IMR-90 (cell line): Measurements from ENCODE around the gene RNF130. TPM values are rescaled to one million over a fixed set of nuclear protein-coding genes. Genes with fewer than 3 reads are reported as not detected.

Experiments
- ATAC-seq: fragments of 200-7000 bp; cut with Tn5 transposase; 2 replicates; pipeline ENCODE4 v1.9.1; 2020; ENCODE audit warnings: low read depth, mild to moderate bottlenecking, moderate library complexity
- BruUV-seq: library from RNA; stranded (reverse); fragments of 400-500 nt; replicated peaks from 2 replicates; lab custom pipeline; 2021; lab: Mats Ljungman, UMichigan
- CTCF ChIA-PET: fragments of 300-600 bp; formaldehyde crosslinking; extraction: SDS; loops from one replicate; lab custom pipeline; 2021; ENCODE audit warnings: antibody characterized with exemption; lab: Yijun Ruan, JAX
- POLR2A ChIA-PET: fragments of 300-600 bp; sonication (Branson Sonifier 250); formaldehyde crosslinking; loops from one replicate; lab custom pipeline; 2022; ENCODE audit warnings: antibody characterized with exemption; ENCODE audit not compliant: unreplicated experiment; lab: Charles Lee
- DNase-seq: peaks from one replicate; pipeline ENCODE4 v3.0.0; 2013
- H2AFZ ChIP-seq: replicated peaks from 2 replicates; pipeline ENCODE3; 2013; ENCODE audit warnings: low read length, mild to moderate bottlenecking; ENCODE audit not compliant: poor library complexity
- H2AK5ac ChIP-seq: 2 replicates; pipeline ENCODE4 v1.6.1; 2013; ENCODE audit warnings: low read depth, low read length, inconsistent platforms
- H2AK9ac ChIP-seq: replicated peaks from 2 replicates; pipeline ENCODE3; 2013; ENCODE audit warnings: mild to moderate bottlenecking, low read depth, low read length, moderate library complexity; ENCODE audit not compliant: poor library complexity
- H2BK120ac ChIP-seq: 2 replicates; pipeline ENCODE4 v1.6.1; 2013; ENCODE audit warnings: low read depth, low read length, inconsistent platforms
- H2BK15ac ChIP-seq: 3 replicates; pipeline ENCODE4 v1.6.1; 2013; ENCODE audit warnings: low read depth, low read length, inconsistent platforms
- H2BK20ac ChIP-seq: 2 replicates; pipeline ENCODE4 v1.6.1; 2013; ENCODE audit warnings: low read depth, mild to moderate bottlenecking, inconsistent platforms, low read length, moderate library complexity
- H2BK5ac ChIP-seq: 2 replicates; pipeline ENCODE4 v1.6.1; 2013; ENCODE audit warnings: mild to moderate bottlenecking, low read depth, low read length, inconsistent platforms; ENCODE audit not compliant: poor library complexity, severe bottlenecking
- H3K14ac ChIP-seq: replicated peaks from 2 replicates; pipeline ENCODE4 v1.6.1; 2013; ENCODE audit warnings: low read depth, low read length, inconsistent platforms
- H3K18ac ChIP-seq: 2 replicates; pipeline ENCODE4 v1.6.1; 2013; ENCODE audit warnings: low read depth, low read length, control low read depth
- H3K23ac ChIP-seq: 2 replicates; pipeline ENCODE4 v1.6.1; 2013; ENCODE audit warnings: low read depth, low read length, inconsistent platforms
- H3K27ac ChIP-seq: 2 replicates; pipeline ENCODE4 v1.5.1; 2013; ENCODE audit warnings: mild to moderate bottlenecking, control low read depth, low read length; ENCODE audit not compliant: insufficient read depth
- H3K27me3 ChIP-seq: 2 replicates; pipeline ENCODE4 v1.6.1; 2013; ENCODE audit warnings: low read length; ENCODE audit not compliant: control insufficient read depth, insufficient read depth
- H3K36me3 ChIP-seq: 2 replicates; pipeline ENCODE4 v1.6.1; 2013; ENCODE audit warnings: low read length, mixed read lengths; ENCODE audit not compliant: control insufficient read depth, insufficient read depth
- H3K4ac ChIP-seq: 2 replicates; pipeline ENCODE4 v1.6.1; 2013; ENCODE audit warnings: low read depth, low read length, inconsistent platforms
- H3K4me1 ChIP-seq: 2 replicates; pipeline ENCODE4 v1.6.1; 2013; ENCODE audit warnings: low read length, mixed read lengths; ENCODE audit not compliant: control insufficient read depth, insufficient read depth
- H3K4me2 ChIP-seq: 2 replicates; pipeline ENCODE4 v1.6.1; 2013; ENCODE audit warnings: low read depth, mild to moderate bottlenecking, control low read depth, low read length, moderate library complexity
- H3K4me3 ChIP-seq: 2 replicates; pipeline ENCODE4 v1.5.1; 2013; ENCODE audit warnings: low read depth, mild to moderate bottlenecking, control low read depth, low read length, moderate library complexity; ENCODE audit not compliant: insufficient read depth
- H3K56ac ChIP-seq: 2 replicates; pipeline ENCODE4 v1.6.1; 2013; ENCODE audit warnings: low read length, inconsistent platforms; ENCODE audit not compliant: insufficient read depth; ENCODE audit errors: extremely low read depth
- H3K79me1 ChIP-seq, 2 experiments: 2 replicates each; pipeline ENCODE4 v1.6.1; 2013; ENCODE audit warnings: low read length in 2 of 2, inconsistent platforms in 1 of 2, low read depth in 1 of 2
- H3K9ac ChIP-seq: 2 replicates; pipeline ENCODE4 v1.6.1; 2013; ENCODE audit warnings: low read depth, low read length, control low read depth
- H3K9me1 ChIP-seq: 2 replicates; pipeline ENCODE4 v1.6.1; 2013; ENCODE audit warnings: low read length, inconsistent platforms; ENCODE audit not compliant: insufficient read depth
- H3K9me3 ChIP-seq: 2 replicates; pipeline ENCODE4 v1.6.1; 2013; ENCODE audit warnings: low read length; ENCODE audit not compliant: control insufficient read depth, insufficient read depth
- H4K20me1 ChIP-seq: 2 replicates; pipeline ENCODE4 v1.6.1; 2013; ENCODE audit warnings: low read length, inconsistent platforms; ENCODE audit not compliant: insufficient read depth
- H4K5ac ChIP-seq: 2 replicates; pipeline ENCODE4 v1.6.1; 2013; ENCODE audit warnings: mild to moderate bottlenecking, low read depth, low read length, control low read depth
- H4K8ac ChIP-seq, 2 experiments: 2 replicates each; pipeline ENCODE4 v1.6.1; 2013; ENCODE audit warnings: low read depth in 2 of 2, low read length in 2 of 2, control low read depth in 1 of 2, inconsistent platforms in 1 of 2
- H4K91ac ChIP-seq: 2 replicates; pipeline ENCODE4 v1.6.1; 2013; ENCODE audit warnings: low read depth, low read length, inconsistent platforms; ENCODE audit not compliant: insufficient read depth
- FOS ChIP-seq: fragments of 150-350 bp; IDR thresholded peaks from 2 replicates; pipeline ENCODE4 v1.6.1; 2016; ENCODE audit warnings: low read depth, low read length
- WGBS, 2 experiments: methylation state at CpG; one replicate each; pipeline versions ENCODE4 v1.1.5 to v1.1.7; 2013; ENCODE audit warnings: missing lambda C conversion rate in 2 of 2; ENCODE audit not compliant: insufficient read length in 1 of 2; ENCODE audit errors: extremely low coverage in 2 of 2; 5-methylcytosine and 5-hydroxymethylcytosine counted together
- dilution Hi-C: fragments of 300-500 bp; cut with HindIII; formaldehyde crosslinking; loops from one replicate; pipeline ENCODE4 v1.14.3; 2018; ENCODE audit warnings: low sequenced_read_pairs; ENCODE audit not compliant: unreplicated experiment
- in situ Hi-C: fragments of 300-500 bp; cut with MboI; formaldehyde crosslinking; loops from 3 replicates; pipeline ENCODE4 v1.14.3; 2019; ENCODE audit warnings: low sequenced_read_pairs, inconsistent platforms, mixed read lengths
- intact Hi-C: fragments of 100-400 bp; cut with micrococcal nuclease; formaldehyde crosslinking; loops from 2 replicates; pipeline ENCODE4 v1.10.0; 2022
- polyA plus RNA-seq, 3 experiments: library from polyadenylated mRNA; depleted of rRNA; stranded (reverse); fragments of >200 nt; gene quantifications; 2 replicates each; pipeline ENCODE4 v1.2.3, GENCODE V29; 2012; ENCODE audit warnings: low replicate concordance in 1 of 3
- total RNA-seq: library from RNA; depleted of rRNA; stranded (reverse); fragments of >200 nt; gene quantifications from 2 replicates; pipeline ENCODE4 v1.2.3, GENCODE V29; 2012
- TF ChIP-seq, protein P1 (sequence below): conservative IDR thresholded peaks from 2 replicates; pipeline ENCODE4 v1.5.1; 2012; ENCODE audit warnings: mild to moderate bottlenecking, low read depth, low read length, improper control_type of control experiment

Gene RNF130
- total and polyA plus RNA-seq, 2 of the 4 experiments (the other 2 are of a cell fraction), result 12.9 to 21.7 TPM

DNA sequence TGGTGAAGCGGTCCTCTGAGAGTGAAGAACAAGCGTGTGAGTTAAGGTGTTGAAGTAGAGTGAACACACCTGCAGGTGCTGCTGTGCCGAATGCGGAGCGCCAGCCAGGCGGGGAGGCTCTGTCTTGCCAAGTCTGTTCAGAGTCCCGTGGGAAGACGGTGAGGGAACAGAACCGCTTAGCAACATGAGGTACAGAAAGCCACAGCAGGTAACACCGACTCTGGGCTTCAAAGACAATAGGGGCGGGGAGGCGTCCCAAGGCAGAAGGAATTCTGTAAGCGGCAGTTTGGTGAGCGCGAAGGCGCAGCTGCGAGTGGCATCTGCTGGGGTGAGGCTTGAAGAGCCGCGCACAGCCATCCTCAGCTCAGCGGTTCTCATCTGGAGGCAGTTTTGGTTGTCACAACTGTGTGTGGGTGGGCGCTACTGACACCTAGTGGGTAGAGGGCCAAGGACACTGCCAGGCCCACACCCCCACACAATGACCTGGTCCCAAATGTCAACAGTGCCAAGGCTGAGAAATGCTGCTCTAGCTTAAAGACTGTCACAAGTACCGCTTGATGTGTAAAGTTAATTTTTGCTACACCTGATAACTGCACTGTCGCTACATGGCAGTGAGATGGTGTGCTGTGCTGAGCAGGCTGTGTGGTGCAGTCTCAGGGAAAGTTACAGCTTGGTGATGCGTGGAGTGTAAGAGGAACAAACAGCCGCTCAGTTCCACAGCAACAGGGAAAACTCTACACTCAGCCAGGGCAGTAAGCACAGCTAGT, 96.4 kb downstream of the RNF130 start:
- in situ Hi-C loops (no loop called here), dilution Hi-C loops (no loop called here), intact Hi-C loops (no loop called here)
- Histone ChIP-seq H3K4me1 (no peaks in the 10 kb centered on the region), H4K20me1 (no peaks in the 10 kb centered on the region), H3K23ac (no peak overlapping the region), H3K4me2 (no peak overlapping the region), H3K18ac (no peak overlapping the region), H2AK9ac (peak overlapping the region; percentile 0), H3K9me1 (peaks cover 3% of the 10 kb centered on the region; the same call in 1 of the 2 replicates), H2BK5ac (no peak overlapping the region), H2BK120ac (no peak overlapping the region), H4K5ac (no peak overlapping the region), H3K4me3 (no peak overlapping the region), H2AK5ac (no peak overlapping the region), H3K79me1 (no peaks in the 10 kb centered on the region), H2BK15ac (no peak overlapping the region), H2AFZ (peak overlapping the region; percentile 15), H3K14ac (no peak overlapping the region), H3K4ac (no peak overlapping the region), H3K27me3 (no peaks in the 10 kb centered on the region), H2BK20ac (no peak overlapping the region), H3K27ac (no peak overlapping the region), H4K8ac (no peak overlapping the region), H4K91ac (no peak overlapping the region), H3K9ac (no peak overlapping the region), H3K56ac (no peak overlapping the region), H3K36me3 (peaks cover 24% of the 10 kb centered on the region), H3K9me3 (no peaks in the 10 kb centered on the region; the same call in 1 of the 2 replicates)
- no TSS peak for BruUV-seq
- POLR2A ChIA-PET, result no interaction called here
- ATAC-seq (peak; percentile 71), DNase-seq (no peak)
- 84% methylated on average over 12 of the region's 25 CpGs; no CpG with 5 or more reads in 1 of the 2 experiments for whole genome bisulfite sequencing, 2 experiments
- TF ChIP-seq, protein P1, sequence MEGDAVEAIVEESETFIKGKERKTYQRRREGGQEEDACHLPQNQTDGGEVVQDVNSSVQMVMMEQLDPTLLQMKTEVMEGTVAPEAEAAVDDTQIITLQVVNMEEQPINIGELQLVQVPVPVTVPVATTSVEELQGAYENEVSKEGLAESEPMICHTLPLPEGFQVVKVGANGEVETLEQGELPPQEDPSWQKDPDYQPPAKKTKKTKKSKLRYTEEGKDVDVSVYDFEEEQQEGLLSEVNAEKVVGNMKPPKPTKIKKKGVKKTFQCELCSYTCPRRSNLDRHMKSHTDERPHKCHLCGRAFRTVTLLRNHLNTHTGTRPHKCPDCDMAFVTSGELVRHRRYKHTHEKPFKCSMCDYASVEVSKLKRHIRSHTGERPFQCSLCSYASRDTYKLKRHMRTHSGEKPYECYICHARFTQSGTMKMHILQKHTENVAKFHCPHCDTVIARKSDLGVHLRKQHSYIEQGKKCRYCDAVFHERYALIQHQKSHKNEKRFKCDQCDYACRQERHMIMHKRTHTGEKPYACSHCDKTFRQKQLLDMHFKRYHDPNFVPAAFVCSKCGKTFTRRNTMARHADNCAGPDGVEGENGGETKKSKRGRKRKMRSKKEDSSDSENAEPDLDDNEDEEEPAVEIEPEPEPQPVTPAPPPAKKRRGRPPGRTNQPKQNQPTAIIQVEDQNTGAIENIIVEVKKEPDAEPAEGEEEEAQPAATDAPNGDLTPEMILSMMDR, result peak; percentile 19; the same call in 1 of the 2 replicates
- TF ChIP-seq FOS, result no peak
- CTCF ChIA-PET, result no interaction called here
